ENCODE data around the gene ARL13A.
"Not testable (repeated sequence)": the region's sequence is repeated elsewhere in the genome, so short reads cannot be mapped to it uniquely, and the experiment has no call there.

ARL13A gene

DNA sequence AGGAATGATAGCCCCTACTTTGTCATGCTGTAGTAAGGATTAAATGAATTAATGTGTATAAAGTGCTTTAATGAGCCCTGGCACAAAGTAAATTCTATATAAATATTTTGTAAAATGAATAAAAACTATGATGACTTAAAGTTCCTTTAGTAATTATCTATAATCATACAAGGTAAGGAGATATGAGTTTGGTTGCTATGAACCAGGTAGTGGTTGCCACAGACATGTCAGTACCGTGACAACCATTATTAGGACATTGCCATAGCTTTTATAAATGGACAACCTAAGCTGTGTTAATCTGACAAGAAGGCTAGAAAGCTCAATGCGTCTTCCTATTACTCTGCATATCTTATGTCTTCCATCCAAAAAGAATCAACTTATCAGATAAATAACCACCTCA is at the start of gene ARL13A:
ARL13A (plus strand) TSS at position 301 of the 400 bp plus-strand sequence. CDS start 3,982 bp downstream, outside the sequence.
- no peak for DNase-seq (ENCODE audit: low read depth, low spot score)

DNA sequence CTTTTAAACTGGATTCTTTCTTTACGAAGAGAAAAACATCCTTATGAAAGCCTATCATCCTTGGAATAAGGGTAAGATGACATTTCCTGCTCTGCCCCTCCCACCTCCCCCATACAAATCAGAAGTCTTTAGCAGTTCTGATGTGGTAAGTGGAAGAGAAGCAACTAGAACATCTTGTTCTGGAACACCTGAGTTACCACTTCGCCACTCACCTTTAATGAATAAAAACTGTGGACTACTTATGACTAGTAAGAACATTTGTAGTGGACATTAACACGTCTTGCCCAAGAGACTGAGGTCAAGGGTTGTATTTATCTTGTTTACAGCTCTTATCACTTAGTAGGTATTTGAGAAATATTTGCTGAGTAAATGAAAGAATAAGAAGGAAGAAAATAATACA is 45.1 kb upstream of the ARL13A start:
- DNase-seq (ENCODE audit: low read depth, low spot score) = no peak

DNA sequence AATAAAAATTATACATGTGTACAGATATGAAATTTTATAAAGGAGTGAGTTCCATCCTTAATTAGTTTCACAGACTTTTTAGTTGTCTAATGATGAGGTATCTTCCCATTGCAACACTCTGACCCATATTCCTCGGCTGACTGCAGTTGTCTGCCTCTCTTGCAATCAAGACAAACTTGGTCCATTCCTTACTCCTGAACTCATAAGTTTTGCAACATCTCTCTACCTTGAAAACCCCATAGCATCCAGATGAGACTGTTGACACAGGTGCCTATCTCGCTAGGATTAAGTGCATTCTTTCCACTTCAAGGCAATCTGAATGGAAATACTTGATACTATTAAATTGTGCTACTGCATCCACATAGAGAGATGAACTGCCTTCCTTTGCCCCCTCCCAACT is 43.1 kb upstream of the ARL13A start:
- no peak for DNase-seq (ENCODE audit: low read depth, low spot score)

DNA sequence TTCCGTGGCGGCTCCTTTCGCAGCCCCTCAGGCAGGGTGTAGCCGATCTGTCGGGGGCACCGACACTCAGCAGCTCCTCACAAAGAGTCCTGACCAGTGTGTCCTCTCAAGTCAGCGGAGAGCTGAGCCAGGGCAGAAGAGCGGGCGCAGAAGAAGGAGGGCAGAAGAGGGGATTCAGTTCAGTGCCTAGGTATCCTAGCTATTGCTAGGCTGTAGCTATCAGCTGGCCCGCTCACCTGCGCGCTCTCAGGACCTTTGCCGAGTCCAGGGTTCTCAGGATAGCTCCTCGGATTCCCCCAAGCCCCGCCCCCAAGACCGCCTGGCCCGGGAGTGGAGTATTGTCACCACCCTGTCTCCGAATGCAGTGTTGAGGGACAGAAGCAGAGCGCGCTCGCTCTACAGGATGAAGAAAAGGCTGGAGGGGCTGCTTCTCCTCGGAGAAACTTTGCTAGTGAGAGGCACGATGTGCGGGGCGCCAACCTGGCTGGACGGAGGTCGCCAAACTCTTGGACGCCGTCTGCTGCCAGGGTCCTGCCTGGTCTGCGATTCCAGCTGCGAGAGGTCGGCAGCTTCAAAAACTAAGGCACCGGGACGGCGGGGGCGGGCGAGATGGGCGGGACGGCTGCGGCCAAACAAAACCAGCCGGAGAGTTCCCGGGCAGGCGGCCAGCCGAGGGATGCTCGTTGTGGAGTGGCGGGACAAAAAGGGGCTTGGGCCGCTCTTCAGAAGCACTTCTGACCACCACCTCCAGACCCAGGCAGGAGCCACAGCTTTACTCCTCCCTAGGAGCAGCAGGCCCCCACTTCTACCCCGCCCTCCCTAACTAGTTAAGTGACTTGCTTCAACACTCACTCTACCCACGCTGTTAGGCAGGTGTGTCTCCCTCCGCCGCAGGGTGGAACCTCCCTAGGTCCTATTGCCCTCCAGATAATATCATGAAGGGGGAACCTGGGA is 40.6 kb upstream of the ARL13A start, which contains the start of gene XKRX:
XKRX (minus strand) TSS at position 258 of the 954 bp plus-strand sequence. CDS start 613 bp downstream, outside the sequence.
- DNase-seq (ENCODE audit: low read depth, low spot score) = peak; percentile 2

DNA sequence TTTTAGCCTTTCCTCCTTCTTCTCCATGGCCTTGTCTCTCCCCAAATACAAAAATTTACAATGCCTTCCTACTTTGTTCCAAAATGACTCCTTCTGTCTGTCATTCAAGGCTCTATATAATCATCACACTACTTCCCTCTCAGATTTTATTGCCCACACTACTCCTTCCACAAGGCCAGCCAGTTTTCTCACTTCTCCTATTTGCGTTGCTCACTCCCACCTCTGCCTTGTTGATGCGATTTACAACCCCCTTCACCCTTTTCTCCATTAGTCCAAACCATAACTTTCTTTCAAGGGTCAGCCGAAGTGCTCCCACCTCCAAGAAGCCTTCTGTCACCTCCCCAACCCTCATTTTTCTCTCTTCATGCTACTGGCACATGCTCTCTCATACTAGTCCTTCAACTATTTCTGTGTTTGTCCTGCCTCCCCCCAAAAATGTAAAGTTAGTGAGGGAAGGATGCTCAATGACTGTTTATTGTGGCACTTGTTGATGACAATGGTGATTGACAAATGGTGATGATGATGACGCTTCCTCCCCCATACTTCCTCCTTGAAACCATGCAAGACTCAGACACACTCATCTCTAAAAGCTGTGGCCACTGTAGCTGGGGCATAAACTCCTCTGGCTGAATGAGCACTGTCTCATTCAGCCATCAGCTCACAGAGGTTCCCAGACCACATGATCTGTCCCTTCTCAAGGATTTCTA is 38.1 kb upstream of the ARL13A start:
- DNase-seq (ENCODE audit: low read depth, low spot score) = no peak

DNA sequence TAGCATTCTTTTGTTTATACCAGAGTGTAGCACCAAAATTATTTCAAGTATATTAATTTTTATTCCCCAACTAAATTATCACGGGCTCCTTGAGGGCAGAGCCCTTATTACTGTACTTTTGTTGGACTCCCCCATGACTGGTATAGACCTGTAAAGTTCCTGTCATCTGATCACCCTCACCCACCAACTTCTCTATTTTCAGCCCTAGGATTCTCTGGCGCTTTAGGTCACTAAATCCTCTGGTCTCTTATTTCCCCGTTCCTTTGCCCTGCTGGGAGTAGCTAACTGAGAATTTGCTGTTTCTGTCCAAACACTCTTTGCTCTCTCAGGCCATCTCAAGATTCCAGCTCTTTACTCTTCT is 37.6 kb upstream of the ARL13A start:
- no peak for DNase-seq (ENCODE audit: low read depth, low spot score)

DNA sequence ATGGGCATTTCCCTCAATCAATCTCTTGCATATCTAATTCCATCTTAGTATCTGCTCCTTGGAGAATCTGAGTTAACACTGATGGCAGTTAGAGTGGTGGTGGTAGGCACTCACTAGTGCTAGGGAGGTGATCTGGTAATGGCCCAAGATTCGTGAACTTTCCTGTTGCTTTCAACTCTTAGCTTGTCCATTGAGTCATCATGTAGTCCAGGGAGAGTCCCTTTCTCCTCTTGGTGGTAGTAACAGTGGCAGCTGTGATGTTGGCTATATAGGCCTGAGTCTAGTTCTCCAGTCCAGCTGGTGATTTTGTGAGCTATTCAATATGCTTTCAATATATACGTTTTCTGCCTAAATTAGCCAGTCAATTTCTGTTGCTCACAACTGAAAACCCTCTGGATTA is 33.7 kb upstream of the ARL13A start:
- no peak for DNase-seq (ENCODE audit: low read depth, low spot score)

DNA sequence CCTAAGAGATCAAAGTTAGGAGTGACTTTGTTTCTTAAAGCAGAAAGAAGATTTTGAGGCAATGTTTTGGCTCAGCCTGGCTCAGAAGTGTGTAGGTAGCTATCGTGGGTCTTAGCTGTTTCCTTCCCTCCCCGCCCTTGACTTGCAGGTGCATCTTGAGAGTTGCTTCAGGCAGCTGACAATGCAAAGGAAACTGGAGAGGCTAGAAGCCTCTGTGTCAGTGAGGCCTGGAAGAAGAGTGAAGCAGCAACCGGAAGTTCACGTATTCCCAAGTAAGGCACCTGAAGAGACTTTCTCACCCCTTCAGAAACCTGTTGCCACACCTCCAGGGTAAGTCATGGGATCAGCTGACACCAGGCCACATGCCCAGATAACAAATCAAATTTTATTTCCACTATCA is 30.2 kb upstream of the ARL13A start:
- DNase-seq (ENCODE audit: low read depth, low spot score) = no peak

DNA sequence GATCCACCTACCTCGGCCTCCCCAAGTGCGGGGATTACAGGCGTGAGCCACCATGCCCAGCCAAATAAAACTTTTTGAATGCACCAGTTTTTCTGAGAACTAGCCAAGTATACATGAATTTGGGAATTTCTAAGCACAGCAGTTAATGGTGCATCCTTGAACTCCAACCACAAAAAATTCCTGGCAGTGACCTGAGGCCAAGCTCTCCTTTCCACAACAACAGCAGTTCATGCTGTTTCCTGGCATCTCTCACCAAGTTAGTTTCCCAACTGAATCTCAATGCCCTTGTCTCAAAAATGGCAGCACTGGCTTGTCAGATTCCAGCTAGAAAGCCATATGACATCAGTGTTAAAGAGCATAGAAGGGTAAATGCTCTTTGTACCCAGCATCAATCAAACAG is 24.9 kb upstream of the ARL13A start:
- DNase-seq (ENCODE audit: low read depth, low spot score) = peak; percentile 1

DNA sequence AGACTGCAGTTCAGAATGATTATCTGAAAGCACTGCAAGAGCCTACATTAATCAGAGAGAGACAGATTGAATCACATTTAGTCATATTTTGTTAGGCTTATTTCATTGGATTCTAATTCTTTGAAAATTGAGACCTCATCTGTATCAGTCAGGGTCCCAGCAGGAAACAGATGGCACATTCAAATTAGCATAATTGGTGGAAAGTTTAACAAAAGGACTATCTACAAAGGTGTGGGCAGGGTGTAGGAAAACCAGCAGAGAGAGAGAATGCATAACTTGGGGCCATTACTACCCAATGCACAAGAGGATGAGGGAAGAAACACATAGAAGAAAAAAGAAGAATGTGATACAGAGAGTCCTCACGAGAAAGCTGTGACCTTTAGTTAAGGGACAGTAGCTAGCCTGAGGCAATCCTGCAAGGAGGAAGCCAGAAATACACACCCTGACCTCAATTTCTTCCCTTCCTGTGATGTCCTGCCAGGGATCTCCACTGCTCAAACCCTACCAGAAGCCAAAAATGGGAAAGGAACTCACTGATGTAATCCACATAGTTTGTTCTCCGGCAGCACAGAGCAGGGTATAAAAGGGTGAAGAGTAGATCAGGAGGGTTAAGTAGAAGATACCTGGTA is 23.1 kb upstream of the ARL13A start:
- no peak for DNase-seq (ENCODE audit: low read depth, low spot score)

DNA sequence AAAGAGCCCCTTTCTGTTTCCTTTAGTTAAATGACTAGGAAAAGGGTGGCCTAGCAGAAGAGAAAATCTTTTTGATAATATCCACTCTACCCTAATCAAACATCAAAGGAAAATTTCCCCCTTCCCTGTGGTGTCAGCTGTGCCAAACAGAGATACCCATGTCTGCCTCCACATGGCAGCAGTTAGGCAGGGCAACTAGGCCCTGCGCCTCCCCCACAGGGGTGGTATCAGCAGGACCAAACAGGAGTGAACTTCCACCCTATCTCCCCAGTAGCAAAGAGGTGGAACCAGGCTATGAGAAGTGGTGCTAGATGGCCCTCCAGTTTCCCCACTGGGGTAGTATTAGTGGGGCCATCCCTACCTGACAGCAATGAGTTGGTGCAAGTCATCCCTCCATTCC is 21.0 kb upstream of the ARL13A start:
- DNase-seq (ENCODE audit: low read depth, low spot score) = no peak

DNA sequence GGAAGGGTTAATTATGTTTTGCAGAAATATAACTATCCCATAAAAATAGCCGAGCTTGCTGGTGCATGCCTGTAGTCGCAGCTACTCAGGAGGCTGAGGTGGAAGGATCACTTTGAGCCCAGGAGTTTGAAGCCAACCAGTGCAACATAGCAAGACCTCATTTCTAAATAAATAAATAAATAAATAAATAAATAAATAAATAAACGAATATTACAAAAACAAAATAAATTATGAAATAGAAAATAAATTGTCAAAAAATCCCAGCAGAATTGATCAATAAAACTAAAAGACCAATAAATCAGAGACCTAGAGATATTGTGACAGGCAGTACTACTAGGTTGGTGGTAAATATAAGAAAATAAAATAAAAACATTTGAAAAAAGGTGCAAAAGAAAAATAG is 6.7 kb upstream of the ARL13A start:
- DNase-seq (ENCODE audit: low read depth, low spot score) = no peak

DNA sequence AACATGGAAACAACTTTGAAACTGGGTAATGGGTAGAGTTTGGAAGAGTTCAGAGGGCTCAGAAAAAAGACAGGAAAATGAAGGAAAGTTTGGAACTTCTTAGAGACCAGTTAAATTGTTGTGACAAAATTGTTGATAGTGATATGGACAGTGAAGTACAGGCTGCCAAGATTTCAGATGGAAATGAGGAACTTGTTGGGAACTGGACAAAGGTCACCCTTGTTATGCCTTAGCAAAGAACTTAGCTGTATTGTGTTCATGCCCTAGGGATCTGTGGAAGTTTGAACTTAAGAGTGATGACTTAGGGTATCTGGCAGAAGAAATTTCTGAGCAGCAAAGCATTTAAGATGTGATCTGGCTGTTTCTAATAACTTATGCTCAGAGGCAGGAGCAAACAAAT is 5.1 kb upstream of the ARL13A start:
- DNase-seq (ENCODE audit: low read depth, low spot score) = no peak

DNA sequence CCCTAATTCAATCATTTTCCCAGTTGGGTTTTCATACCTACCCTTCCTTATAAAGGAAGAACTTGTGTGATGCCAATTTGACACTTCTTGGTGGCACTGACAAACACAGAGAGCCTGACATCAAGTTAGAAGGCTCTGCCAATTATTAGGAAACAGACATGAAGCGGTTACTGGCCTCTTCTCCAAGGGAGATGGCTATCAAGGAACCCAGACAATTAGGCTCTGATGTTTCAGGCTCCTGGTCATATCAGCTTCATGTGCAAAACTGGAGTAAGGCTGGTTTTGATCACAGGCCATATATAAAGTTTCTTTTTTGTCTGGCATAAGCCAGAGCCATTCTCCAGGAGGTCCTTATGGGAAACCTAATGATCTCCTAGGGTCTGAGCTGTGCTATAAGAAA is 428 bp downstream of the ARL13A start:
- no peak for DNase-seq (ENCODE audit: low read depth, low spot score)

DNA sequence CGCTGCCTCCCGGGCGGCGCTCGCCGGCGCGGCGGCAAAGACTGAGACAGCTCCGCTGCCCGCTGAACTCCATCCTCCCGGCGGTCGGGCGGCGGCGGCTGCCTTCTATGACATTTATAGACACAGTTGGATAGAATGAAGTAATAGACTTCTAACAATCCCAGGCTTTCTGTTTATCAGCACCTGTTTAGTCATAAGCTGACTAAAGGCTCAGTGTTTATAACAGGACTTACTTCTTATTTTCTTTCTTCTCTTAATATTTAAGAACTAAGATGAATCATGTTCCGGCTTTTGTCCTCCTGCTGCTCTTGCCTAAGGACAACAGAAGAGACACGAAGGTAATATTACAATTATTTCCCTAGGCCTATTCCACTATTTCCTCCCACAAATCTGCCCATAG is 3.9 kb downstream of the ARL13A start:
- no peak for DNase-seq (ENCODE audit: low read depth, low spot score)

DNA sequence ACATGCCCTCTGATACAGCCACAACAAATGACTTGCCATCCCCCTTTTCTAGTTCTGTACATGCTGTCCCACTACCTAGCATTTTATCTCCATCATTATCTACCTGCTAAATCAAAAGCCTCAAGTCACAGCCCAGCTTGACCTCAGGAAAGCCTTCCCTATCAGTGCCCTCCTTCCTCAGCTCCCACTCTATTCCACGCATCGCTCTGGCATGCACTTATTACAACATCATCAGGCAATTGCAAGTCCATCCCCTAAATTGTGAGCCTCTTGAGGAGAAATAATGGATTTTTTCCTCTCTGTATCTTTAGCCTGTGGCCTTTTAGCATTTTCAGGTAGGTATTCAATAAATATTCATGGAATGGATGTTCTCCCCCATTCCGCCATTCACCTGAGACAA is 5.7 kb downstream of the ARL13A start:
- no peak for DNase-seq (ENCODE audit: low read depth, low spot score)

DNA sequence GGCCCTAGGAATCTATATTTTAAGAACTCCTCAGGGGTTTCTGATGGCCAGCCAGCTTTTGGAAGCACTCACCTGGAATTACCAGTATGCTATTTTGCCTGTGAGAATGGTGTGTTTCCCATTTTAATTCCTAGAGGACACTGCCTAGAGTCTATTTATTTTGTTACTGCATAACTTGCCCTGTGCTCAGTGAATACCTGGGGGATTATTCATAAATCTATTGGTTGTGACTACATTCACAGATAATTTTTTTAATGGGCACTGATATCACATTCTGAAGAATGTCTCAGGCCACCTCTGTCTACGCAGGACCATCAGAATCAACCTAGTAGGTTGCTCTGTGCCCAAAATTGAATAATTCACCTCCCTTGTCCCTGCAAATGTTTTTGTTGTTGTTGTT is 6.7 kb downstream of the ARL13A start:
- DNase-seq (ENCODE audit: low read depth, low spot score) = no peak

DNA sequence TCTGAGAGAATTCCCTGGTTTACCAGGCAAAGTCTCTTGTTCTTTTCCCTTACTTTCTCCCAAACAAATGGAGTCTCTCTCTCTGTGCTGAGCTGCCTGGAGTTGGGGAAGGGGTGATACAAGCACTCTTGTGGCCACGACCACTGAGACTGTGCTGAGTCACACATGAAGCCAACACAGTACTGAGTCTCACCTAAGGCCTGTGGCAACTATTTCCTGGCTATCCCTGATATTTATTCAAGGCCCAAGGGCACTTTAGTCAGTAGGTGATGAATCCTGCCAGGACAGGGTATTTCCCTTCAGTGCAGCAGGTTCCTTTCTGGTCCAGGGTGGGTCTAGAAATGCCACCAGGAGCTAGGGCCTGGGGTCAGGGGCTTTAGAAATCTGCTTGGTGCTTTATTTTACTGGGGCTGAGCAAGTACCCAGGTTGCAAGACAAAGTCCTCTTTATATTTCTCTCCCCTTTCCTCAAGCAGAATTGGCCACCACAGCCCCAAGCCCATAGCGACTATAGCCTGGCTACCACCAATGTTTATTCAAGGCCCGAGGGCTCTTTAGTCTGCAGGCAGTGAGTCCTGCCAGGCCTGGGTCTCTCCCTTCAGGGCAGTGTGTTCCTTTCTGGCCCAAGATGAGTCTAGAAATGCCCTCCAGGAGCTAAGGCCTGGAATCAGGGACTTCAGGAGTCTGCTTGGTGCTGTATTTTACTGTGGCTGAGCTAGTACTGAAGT is 10.5 kb downstream of the ARL13A start:
- no peak for DNase-seq (ENCODE audit: low read depth, low spot score)

DNA sequence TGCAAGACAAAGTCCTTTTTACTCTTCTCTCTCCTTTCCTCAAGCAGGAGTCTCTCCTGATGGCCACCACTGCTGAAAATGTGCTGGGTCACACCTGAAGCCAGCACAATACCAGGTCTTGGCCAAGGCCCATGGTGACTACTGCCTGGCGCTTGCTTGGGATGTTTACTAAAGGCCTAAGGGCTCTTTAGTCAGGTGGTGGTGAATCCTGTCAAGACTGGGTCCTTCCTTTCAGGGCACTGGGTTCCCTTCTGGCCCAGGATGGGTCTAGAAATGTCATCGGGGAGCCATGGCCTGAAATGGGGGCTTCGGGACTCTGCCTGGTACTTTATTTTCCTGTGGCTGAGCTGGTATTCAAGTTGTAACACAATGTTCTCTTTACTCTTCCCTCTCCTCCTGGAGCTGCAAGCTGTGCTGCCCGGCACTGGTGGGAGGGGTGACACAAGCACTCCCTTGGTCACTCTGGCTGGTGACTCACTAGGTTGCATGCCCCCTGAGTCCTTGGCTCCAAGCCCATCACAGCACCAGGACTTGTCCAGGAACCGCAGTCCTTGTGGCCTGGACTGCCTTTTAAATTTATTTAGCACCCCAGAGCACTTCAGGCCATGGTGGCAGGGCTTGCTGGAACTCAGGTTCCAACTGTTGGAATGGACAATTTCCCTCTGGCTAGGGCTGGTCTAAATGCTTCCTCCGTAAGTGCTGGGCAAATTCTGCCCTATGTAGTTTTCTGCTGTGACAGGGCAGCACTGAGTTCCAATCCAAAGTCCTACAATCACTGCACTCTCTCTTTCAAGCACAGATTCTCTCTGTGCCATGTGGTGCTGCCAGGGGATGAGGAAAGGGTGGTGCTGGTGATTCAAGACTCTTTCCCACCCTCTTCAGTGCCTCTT is 11.3 kb downstream of the ARL13A start:
- DNase-seq (ENCODE audit: low read depth, low spot score) = peak; percentile 27

DNA sequence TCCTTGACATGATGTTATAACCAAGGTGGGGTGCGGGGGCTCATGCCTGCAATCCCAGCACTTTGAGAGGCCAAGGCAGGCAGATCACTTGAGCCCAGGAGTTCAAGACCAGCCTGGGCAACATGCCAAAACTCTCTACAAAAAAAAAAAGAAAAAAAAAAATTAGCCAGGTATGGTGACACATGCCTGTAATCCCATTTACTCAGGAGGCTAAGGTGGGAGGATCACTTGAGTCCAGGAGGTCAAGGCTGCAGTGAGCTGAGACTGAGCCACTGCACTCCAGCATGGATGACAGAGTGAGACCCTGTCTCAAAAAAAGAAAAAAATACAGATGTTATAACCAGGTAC is 12.0 kb downstream of the ARL13A start:
- not testable (repeated sequence) for DNase-seq (ENCODE audit: low read depth, low spot score)

DNA sequence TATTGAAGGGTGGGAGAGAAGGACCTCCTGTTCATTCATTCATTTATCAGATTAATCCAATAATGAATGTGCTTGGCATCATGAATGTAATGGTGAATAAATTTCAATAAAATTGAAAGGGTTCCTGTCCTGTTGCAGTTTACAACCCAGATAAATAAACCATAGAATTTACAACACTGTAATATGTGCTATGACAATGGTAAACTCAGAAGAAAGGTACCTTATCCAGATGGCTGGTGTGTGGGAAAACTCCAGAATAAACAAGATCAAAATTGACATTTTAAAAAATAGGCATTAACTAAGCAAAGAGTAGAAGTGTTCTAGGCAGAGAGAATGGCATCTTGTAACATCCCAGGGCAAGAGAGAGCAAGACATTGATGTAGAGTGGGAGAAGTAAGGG is 15.3 kb downstream of the ARL13A start:
- DNase-seq (ENCODE audit: low read depth, low spot score) = no peak
